Rectal smooth muscle tissue (tissue), 1 donor: ENCODE measurements around the gene SCLT1.

Source experiments
- H3K27ac ChIP-seq: one replicate; pipeline ENCODE4 v1.7.0; 2013; ENCODE audit warnings: low read depth, low read length, inconsistent platforms
- H3K27me3 ChIP-seq: one replicate; pipeline ENCODE4 v1.7.0; 2013; ENCODE audit warnings: low read length; ENCODE audit not compliant: control insufficient read depth, insufficient read depth
- H3K36me3 ChIP-seq: one replicate; pipeline ENCODE4 v1.7.0; 2013; ENCODE audit warnings: low read length; ENCODE audit not compliant: control insufficient read depth, insufficient read depth
- H3K4me1 ChIP-seq: one replicate; pipeline ENCODE4 v1.7.0; 2013; ENCODE audit warnings: low read length; ENCODE audit not compliant: control insufficient read depth, insufficient read depth
- H3K4me3 ChIP-seq: one replicate; pipeline ENCODE4 v1.7.0; 2013; ENCODE audit warnings: low read length
- H3K9ac ChIP-seq: one replicate; pipeline ENCODE4 v1.7.0; 2013; ENCODE audit warnings: low read length

Gene SCLT1

GRCh38 chr4:128946916-128947315 lies 146.4 kb downstream of the SCLT1 start:
- Histone ChIP-seq H3K4me3 (no peak overlapping the region), H3K9ac (no peak overlapping the region), H3K36me3 (no peaks in the 10 kb centered on the region), H3K4me1 (no peaks in the 10 kb centered on the region), H3K27ac (no peak overlapping the region), H3K27me3 (no peaks in the 10 kb centered on the region)

DNA sequence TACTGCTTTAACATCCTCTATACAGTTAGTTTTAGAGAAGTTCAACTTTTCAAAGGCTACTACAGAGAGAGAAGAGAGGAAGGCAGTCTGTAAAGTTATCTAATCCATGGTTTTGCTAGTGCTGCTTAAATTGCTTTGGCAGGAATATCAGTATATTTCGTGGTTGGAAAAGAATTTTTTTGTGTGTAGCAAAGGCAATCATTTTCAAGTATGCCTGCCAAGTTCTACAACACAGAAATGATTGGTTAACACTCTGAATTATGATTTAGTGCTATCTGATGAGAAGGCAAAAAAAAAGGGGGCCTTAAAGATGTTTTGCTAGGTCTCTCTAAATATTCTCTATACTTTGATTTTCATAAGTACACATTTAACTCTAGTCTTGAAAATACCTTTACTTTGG lies 150.7 kb downstream of the SCLT1 start:
- Histone ChIP-seq H3K27ac (no peak overlapping the region), H3K9ac (no peak overlapping the region), H3K36me3 (no peaks in the 10 kb centered on the region), H3K4me3 (no peak overlapping the region), H3K4me1 (no peaks in the 10 kb centered on the region), H3K27me3 (no peaks in the 10 kb centered on the region)

DNA sequence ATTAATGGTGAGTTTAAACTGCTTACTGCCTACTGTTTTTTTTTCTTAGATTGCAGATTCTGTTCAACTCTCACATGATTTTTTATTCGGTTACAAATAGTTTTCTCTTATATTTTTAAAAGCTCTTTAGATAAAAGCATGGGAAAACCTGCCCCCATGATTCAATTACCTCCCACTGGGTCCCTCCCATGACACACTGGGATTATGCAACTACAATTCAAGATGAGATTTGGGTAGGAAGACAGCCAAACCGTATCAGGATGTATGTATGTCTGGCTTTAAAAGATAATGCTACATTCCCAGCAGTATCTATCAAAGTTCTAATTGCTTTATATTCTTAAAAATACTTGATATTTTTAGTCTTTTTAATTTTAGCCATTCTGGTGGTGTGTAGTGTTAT lies 152.4 kb downstream of the SCLT1 start:
- no peak overlapping the region for H3K27ac ChIP-seq
- H3K4me1 ChIP-seq = no peaks in the 10 kb centered on the region
- no peaks in the 10 kb centered on the region for H3K36me3 ChIP-seq
- no peak overlapping the region for H3K9ac ChIP-seq
- no peaks in the 10 kb centered on the region for H3K27me3 ChIP-seq
- no peak overlapping the region for H3K4me3 ChIP-seq

DNA sequence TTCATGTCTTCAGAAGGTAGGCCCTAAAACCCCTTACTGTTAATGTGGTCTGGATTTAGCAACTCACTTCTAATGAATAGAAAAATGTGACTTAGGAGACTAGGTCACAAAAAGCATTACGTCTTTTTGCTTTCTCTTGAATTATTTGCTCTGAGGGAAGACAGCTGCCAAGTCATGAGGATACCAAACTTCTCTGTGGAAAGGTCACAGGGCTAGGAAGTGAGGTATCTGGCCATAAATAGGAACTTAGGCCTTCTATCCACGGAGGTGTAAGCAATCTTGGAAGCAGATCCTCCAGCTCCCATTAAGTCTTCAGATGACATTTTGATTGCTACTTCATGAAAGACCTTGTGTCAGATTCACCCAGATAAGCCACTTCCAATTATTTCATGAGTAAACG lies 163.3 kb downstream of the SCLT1 start:
- Histone ChIP-seq H3K36me3 (no peaks in the 10 kb centered on the region), H3K27me3 (no peaks in the 10 kb centered on the region), H3K27ac (no peak overlapping the region), H3K4me3 (no peak overlapping the region), H3K9ac (no peak overlapping the region), H3K4me1 (no peaks in the 10 kb centered on the region)

DNA sequence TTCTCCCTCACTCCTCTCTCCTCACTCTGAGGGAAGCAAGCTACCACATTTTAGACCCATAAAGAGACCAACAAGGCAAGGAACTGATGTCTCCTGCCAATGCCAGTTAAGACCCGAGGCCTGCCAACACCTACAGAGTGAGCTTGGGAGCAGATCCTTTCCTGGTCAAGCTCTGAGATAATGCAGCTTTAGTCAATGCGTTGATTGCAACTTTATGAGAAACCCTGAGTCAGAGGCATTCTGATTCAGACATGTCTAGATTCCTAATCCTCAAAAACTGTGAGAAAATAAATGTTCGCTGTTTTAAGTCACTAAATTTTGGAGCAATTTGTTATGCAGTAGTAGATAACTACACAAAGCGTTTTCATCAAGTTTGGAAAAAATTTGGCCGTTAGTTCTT lies 168.4 kb downstream of the SCLT1 start:
- Histone ChIP-seq H3K4me3 (no peak overlapping the region), H3K9ac (no peak overlapping the region), H3K4me1 (no peaks in the 10 kb centered on the region), H3K27me3 (no peaks in the 10 kb centered on the region), H3K36me3 (no peaks in the 10 kb centered on the region), H3K27ac (no peak overlapping the region)

- Histone ChIP-seq H3K4me1 (no peaks in the 10 kb centered on the region), H3K27ac (no peak overlapping the region), H3K27me3 (no peaks in the 10 kb centered on the region), H3K4me3 (no peak overlapping the region), H3K9ac (no peak overlapping the region), H3K36me3 (no peaks in the 10 kb centered on the region)
These were observed 171.4 kb downstream of the SCLT1 start for GRCh38 chr4:128921954-128922353.

- no peaks in the 10 kb centered on the region for H3K36me3 ChIP-seq
- H3K9ac ChIP-seq = no peak overlapping the region
- H3K27ac ChIP-seq = no peak overlapping the region
- H3K27me3 ChIP-seq = no peaks in the 10 kb centered on the region
- no peaks in the 10 kb centered on the region for H3K4me1 ChIP-seq
- no peak overlapping the region for H3K4me3 ChIP-seq
These were observed 175.6 kb downstream of the SCLT1 start for GRCh38 chr4:128917781-128918180.

- Histone ChIP-seq H3K36me3 (no peaks in the 10 kb centered on the region), H3K27ac (no peak overlapping the region), H3K4me1 (no peaks in the 10 kb centered on the region)
These were observed 176.5 kb downstream of the SCLT1 start for GRCh38 chr4:128916832-128917231.

DNA sequence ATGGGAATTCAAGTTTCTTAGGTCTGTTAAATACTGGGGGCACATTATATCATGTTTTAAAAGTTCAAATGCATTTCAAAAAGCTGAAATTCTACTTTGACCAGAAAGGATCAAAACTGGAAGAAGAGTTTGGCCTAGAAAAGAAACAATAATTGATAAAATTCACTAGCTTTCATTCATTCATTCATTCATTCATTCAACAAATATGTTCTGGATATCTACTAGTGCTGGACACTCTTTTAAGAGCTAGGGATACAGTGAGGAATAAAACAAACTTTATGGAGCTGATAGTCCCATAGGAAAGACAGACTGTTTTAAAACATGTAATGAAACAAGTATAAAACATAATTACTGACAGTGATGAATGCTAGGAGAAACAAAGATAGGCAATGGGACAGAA lies 177.8 kb downstream of the SCLT1 start:
- H3K27me3 ChIP-seq = no peaks in the 10 kb centered on the region
- H3K9ac ChIP-seq = no peak overlapping the region
- no peaks in the 10 kb centered on the region for H3K4me1 ChIP-seq
- H3K27ac ChIP-seq = no peak overlapping the region
- no peak overlapping the region for H3K4me3 ChIP-seq
- H3K36me3 ChIP-seq = no peaks in the 10 kb centered on the region

More at GRCh38 chr4:128916832-128917231, 176.5 kb downstream of the SCLT1 start:
- Histone ChIP-seq H3K9ac (no peak overlapping the region), H3K4me3 (no peak overlapping the region), H3K27me3 (no peaks in the 10 kb centered on the region)

DNA sequence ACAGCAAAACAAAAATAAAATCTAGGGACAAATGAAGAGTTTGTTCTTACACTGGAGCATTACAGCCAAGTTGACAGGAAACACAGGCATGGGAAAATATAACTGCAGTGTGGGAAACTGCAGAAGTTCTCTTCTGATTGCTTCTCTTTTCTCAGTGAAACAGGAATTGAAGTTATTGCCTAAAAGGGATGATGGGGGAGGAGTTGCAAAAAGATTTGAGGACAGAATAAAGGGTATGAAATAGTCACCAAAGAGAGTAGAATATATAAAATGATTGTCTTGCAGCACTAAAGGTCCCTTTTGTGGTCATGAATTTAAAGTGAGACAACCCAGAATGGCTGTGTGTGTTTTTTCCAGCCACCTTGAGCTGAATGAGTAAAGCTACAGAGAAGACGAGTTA lies 180.1 kb downstream of the SCLT1 start:
- no peak overlapping the region for H3K27ac ChIP-seq
- H3K27me3 ChIP-seq = no peaks in the 10 kb centered on the region
- no peaks in the 10 kb centered on the region for H3K36me3 ChIP-seq
- H3K4me3 ChIP-seq = no peak overlapping the region
- no peak overlapping the region for H3K9ac ChIP-seq
- H3K4me1 ChIP-seq = no peaks in the 10 kb centered on the region

GRCh38 chr4:128908735-128909134 lies 184.6 kb downstream of the SCLT1 start:
- Histone ChIP-seq H3K4me3 (no peak overlapping the region), H3K36me3 (no peaks in the 10 kb centered on the region), H3K27me3 (no peaks in the 10 kb centered on the region), H3K4me1 (no peaks in the 10 kb centered on the region), H3K27ac (no peak overlapping the region), H3K9ac (no peak overlapping the region)

- Histone ChIP-seq H3K27ac (no peak overlapping the region), H3K27me3 (no peaks in the 10 kb centered on the region), H3K9ac (no peak overlapping the region), H3K36me3 (no peaks in the 10 kb centered on the region), H3K4me3 (no peak overlapping the region), H3K4me1 (no peaks in the 10 kb centered on the region)
These were observed 185.4 kb downstream of the SCLT1 start for GRCh38 chr4:128907981-128908380.

- Histone ChIP-seq H3K4me3 (no peak overlapping the region), H3K27me3 (no peaks in the 10 kb centered on the region), H3K9ac (no peak overlapping the region), H3K36me3 (no peaks in the 10 kb centered on the region), H3K4me1 (no peaks in the 10 kb centered on the region), H3K27ac (no peak overlapping the region)
These were observed 186.8 kb downstream of the SCLT1 start for GRCh38 chr4:128906581-128906980.
